GM12801 (cell line): Measurements from ENCODE around the gene UNK.

ENCODE experiments used
- CTCF ChIP-seq: IDR thresholded peaks from one replicate; pipeline ENCODE4 v1.5.1; 2011; ENCODE audit warnings: control low read depth; ENCODE audit not compliant: insufficient read length; ENCODE audit errors: extremely low read depth

UNK gene

DNA sequence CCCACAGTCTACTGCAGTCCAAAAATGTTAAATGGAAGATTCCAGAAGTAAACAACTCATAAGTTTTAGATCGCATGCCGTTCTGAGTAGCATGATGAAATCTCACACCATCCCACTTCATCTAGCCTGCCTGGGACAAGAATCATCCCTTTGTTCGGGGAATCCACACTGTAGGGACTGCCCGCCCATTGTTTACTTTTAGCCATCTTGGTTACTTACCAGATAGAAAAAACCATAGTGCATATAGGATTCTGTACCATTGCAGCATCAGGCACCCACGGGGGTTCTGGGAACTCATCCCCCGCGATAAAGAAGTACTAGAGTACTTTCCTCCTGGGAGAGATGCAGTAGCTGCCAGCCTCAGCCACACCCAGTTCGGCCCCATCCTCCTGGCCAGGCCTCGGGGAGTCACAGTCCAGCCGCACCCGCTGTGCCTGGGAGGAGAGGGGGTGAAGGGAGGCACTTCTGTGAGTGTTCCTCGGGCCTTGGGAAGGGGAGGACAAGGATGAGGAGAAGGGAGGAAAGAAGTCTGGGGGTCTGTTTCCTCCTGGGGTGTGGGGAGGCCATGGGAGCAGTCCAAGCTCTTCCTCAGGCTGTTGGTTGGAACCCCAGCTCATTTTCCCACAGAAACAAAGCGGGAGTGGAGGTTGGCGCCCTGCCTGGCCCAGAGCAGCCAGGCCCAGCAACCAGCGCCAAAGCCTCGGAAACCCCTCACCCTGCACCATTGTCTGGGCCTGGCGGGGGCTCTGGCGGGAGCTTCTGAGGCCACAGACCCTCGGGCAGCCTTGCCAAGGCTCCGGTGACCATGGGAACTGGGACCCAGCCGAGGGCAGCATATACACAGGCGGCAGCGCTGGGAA is 84.9 kb downstream of the UNK start:
- no peak for TF ChIP-seq CTCF

- no peak for TF ChIP-seq CTCF
Observed at GRCh38 chr17:75872434-75873351, 88.1 kb downstream of the UNK start.

GRCh38 chr17:75873587-75874322 is 89.1 kb downstream of the UNK start:
- TF ChIP-seq CTCF, result no peak

DNA sequence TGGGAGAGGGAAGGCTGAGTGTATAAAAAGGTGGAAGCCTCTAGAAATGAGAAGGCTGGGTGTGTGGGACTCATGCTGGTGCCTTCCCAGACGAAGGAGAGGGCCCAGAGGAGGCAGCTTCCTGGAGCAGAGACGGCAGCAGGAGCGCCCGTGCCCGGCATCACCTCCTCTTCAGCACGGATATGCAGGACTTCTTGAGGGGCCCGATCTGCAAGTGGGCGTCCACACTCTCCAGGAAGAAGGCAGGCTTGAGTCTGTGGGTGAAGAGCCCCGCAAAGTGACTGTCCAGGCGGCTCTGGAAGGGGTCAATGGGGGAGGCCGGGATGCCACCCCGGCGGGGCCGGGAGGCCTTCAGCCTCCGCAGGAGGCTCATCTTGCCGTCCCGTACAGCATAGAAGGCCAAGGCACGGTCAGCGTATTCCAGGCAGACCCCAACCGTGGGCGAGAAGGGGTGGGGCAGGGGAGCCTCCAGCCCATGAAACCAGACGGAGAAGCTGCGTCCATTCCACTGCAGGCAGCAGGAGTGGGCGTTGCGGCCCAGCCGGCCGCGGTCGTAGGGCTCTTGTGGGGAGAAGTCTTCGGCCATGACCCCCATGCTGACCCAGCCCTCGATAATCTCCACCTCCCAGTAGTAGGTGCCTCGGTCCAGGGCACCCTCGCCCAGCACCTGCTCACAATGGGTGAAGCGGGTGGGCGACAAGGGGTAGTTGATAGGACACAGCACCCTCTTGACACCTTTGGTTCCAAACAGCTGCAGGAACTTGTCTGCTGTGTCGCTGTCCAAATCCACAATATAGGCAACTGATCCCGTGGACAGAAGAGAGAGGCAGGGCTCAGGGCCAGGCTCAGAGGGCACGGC is 89.9 kb downstream of the UNK start:
- no peak for TF ChIP-seq CTCF
